ENCODE measurements around the gene HMGCS2.

HMGCS2 gene

DNA sequence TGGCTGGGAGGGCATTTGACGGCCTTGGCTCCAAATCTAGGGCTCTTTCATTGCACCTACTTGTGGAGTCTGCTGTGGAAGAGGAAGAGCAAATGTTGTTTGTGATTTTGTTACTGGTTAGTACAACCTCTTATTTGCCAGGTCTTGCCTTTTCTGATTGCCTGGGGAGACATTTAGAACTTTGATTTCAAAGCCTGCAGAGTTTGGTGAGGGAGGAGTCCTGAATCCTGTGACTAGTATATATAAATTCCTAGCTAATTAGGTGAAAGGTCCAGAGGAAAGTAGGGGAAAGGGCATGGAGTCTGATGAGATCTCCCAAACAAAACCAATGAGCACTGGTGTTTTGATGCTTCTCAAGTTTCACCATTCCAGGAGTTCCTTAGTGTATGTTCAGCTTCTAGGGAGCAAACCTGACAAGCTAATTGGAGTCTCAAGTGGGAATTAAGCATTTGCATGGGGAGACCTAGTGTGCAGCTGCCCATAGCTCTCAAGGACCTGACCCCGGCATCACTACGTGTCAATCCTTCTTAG, 5.1 kb upstream of the HMGCS2 start:
- H3K9me3 ChIP-seq (replicated peaks; ENCODE audit: low read length) = no peaks in the 10 kb centered on the region
- no peaks in the 10 kb centered on the region for H3K4me1 ChIP-seq (ENCODE audit: control insufficient read depth, insufficient read depth, low read length)
- no peak overlapping the region for H3K9ac ChIP-seq (ENCODE audit: low read depth, low read length)
- peaks cover 50% of the 10 kb centered on the region for H3K27me3 ChIP-seq (ENCODE audit: control insufficient read depth, insufficient read depth, low read length)
- H3K36me3 ChIP-seq (ENCODE audit: insufficient read depth, low read length) = no peaks in the 10 kb centered on the region
- H3K4me3 ChIP-seq (ENCODE audit: low read length) = no peak overlapping the region
- H3K4me2 ChIP-seq (ENCODE audit: low read length) = no peak overlapping the region

DNA sequence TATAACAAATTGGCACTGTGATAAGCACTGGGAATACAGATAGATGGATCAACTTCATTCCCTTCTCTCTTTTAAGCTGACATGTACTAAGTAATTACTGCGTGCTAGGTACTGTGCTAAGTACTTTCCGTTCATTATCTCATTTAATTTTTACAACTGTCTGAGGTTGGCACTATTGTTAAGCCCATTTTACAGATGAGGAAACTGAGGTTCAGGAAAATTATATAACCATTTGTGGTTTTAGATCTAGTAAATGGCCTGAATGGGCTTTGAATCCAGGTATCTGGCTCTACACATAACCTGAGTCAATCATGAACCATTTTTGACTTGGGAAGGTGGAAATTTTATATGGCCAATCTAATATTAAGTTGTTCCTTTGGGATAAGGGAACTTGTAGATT, 3.6 kb upstream of the HMGCS2 start:
- no peak overlapping the region for H3K4me2 ChIP-seq (ENCODE audit: low read length)
- no peaks in the 10 kb centered on the region for H3K9me3 ChIP-seq (replicated peaks; ENCODE audit: low read length)
- no peaks in the 10 kb centered on the region for H3K4me1 ChIP-seq (ENCODE audit: control insufficient read depth, insufficient read depth, low read length)
- no peak overlapping the region for H3K9ac ChIP-seq (ENCODE audit: low read depth, low read length)
- H3K4me3 ChIP-seq (ENCODE audit: low read length) = no peak overlapping the region
- H3K36me3 ChIP-seq (ENCODE audit: insufficient read depth, low read length) = no peaks in the 10 kb centered on the region
- H3K27me3 ChIP-seq (ENCODE audit: control insufficient read depth, insufficient read depth, low read length) = peaks cover 55% of the 10 kb centered on the region

DNA sequence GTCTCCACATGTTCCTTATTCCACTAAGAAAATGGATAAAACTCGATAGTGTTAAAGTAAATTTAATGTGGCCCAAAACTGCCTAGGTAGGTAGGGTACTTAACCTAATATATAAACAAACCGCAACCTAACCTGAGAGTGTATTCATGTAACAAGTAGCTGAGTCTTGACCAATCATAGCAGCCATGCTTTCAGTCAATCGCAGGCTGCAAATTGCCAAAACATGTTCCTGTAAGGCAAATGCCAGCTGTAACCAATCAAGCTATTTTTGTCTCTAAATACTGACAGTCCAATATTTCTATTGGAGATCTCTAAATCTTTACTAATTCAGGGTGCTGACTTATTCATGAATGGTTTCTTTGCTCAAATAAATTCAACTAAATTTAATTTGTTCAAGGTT, 3.1 kb upstream of the HMGCS2 start:
- no peaks in the 10 kb centered on the region for H3K9me3 ChIP-seq (replicated peaks; ENCODE audit: low read length)
- no peak overlapping the region for H3K9ac ChIP-seq (ENCODE audit: low read depth, low read length)
- H3K36me3 ChIP-seq (ENCODE audit: insufficient read depth, low read length) = no peaks in the 10 kb centered on the region
- no peaks in the 10 kb centered on the region for H3K4me1 ChIP-seq (ENCODE audit: control insufficient read depth, insufficient read depth, low read length)
- H3K4me2 ChIP-seq (ENCODE audit: low read length) = no peak overlapping the region
- peaks cover 60% of the 10 kb centered on the region for H3K27me3 ChIP-seq (ENCODE audit: control insufficient read depth, insufficient read depth, low read length)
- H3K4me3 ChIP-seq (ENCODE audit: low read length) = no peak overlapping the region

DNA sequence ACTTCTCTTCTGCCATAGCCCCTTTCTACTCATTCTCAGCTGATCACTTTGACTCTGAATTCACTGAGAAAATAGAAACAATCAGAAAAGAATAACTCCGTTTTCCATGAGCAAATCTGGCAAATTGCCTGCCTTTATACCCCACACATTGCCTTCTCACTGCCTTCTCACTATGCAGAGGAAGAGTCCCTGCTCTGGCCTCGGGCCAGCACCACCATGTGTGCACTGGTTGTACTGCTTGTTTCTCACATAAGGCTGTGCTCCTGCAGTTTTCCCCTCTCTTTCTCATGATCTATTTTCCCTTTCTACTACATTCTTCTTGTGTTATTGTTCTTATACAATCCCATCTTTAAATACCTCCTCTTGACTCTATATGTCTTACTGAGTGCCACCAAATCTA, 2.3 kb upstream of the HMGCS2 start:
- H3K4me3 ChIP-seq (ENCODE audit: low read length) = no peak overlapping the region
- peaks cover 67% of the 10 kb centered on the region for H3K27me3 ChIP-seq (ENCODE audit: control insufficient read depth, insufficient read depth, low read length)
- no peak overlapping the region for H3K4me2 ChIP-seq (ENCODE audit: low read length)
- H3K36me3 ChIP-seq (ENCODE audit: insufficient read depth, low read length) = no peaks in the 10 kb centered on the region
- no peak overlapping the region for H3K9ac ChIP-seq (ENCODE audit: low read depth, low read length)
- no peaks in the 10 kb centered on the region for H3K4me1 ChIP-seq (ENCODE audit: control insufficient read depth, insufficient read depth, low read length)
- no peaks in the 10 kb centered on the region for H3K9me3 ChIP-seq (replicated peaks; ENCODE audit: low read length)

DNA sequence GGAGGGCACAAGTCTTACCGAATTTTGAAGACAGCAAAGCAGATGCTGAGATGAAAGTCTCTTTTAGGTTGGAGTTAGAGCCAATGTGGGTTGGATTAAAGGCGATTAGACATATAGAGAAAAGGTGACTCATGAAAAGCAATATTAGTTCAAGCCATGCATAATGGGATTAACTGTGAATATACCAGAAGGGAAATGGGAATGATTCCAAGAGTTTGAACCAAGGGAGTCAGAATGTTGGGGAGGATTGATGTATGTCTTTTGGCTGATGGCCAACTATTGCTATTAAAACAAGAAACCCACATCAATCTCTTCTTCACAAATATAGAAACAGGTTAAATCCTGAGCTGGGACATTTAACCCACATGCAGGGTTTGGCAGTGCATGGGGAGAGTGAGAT, 1.2 kb downstream of the HMGCS2 start:
- Histone ChIP-seq H3K4me3 (ENCODE audit: low read length) (no peak overlapping the region), H3K36me3 (ENCODE audit: insufficient read depth, low read length) (no peaks in the 10 kb centered on the region), H3K27me3 (ENCODE audit: control insufficient read depth, insufficient read depth, low read length) (peaks cover 65% of the 10 kb centered on the region)

GRCh38 chr1:119766374-119766794, 2.3 kb downstream of the HMGCS2 start:
- no peaks in the 10 kb centered on the region for H3K36me3 ChIP-seq (ENCODE audit: insufficient read depth, low read length)
- no peaks in the 10 kb centered on the region for H3K4me1 ChIP-seq (ENCODE audit: control insufficient read depth, insufficient read depth, low read length)
- peaks cover 54% of the 10 kb centered on the region for H3K27me3 ChIP-seq (ENCODE audit: control insufficient read depth, insufficient read depth, low read length)
- H3K9ac ChIP-seq (ENCODE audit: low read depth, low read length) = no peak overlapping the region
- H3K9me3 ChIP-seq (replicated peaks; ENCODE audit: low read length) = no peaks in the 10 kb centered on the region
- H3K4me2 ChIP-seq (ENCODE audit: low read length) = no peak overlapping the region
- H3K4me3 ChIP-seq (ENCODE audit: low read length) = no peak overlapping the region

More for the DNA sequence above, 1.2 kb downstream of the HMGCS2 start:
- no peak overlapping the region for H3K9ac ChIP-seq (ENCODE audit: low read depth, low read length)
- no peaks in the 10 kb centered on the region for H3K9me3 ChIP-seq (replicated peaks; ENCODE audit: low read length)
- no peaks in the 10 kb centered on the region for H3K4me1 ChIP-seq (ENCODE audit: control insufficient read depth, insufficient read depth, low read length)
- no peak overlapping the region for H3K4me2 ChIP-seq (ENCODE audit: low read length)

DNA sequence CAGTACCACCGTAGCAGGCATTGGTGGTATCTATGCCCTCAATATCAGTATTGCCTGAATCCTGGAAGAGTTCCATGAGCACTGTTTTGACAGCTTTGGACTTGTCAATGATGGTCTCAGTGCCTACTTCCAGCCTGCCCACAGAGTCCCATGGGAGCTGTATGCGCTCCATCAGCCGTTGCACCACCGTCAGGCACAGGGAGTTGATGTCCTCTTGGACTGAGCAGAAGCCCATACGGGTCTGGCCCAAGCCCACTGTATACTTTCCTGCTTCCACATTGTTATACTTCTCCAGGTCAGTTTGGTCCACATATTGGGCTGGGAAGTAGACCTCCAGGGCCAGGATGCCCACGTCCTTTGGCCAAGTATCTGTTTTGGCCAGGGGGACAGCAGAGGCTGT, 4.5 kb downstream of the HMGCS2 start:
- no peak overlapping the region for H3K9ac ChIP-seq (ENCODE audit: low read depth, low read length)
- H3K36me3 ChIP-seq (ENCODE audit: insufficient read depth, low read length) = no peaks in the 10 kb centered on the region
- H3K4me1 ChIP-seq (ENCODE audit: control insufficient read depth, insufficient read depth, low read length) = no peaks in the 10 kb centered on the region
- H3K27me3 ChIP-seq (ENCODE audit: control insufficient read depth, insufficient read depth, low read length) = peaks cover 36% of the 10 kb centered on the region
- H3K4me2 ChIP-seq (ENCODE audit: low read length) = no peak overlapping the region
- H3K9me3 ChIP-seq (replicated peaks; ENCODE audit: low read length) = no peaks in the 10 kb centered on the region
- no peak overlapping the region for H3K4me3 ChIP-seq (ENCODE audit: low read length)

- Histone ChIP-seq H3K4me1 (ENCODE audit: control insufficient read depth, insufficient read depth, low read length) (no peaks in the 10 kb centered on the region), H3K4me3 (ENCODE audit: low read length) (no peak overlapping the region), H3K9ac (ENCODE audit: low read depth, low read length) (no peak overlapping the region), H3K4me2 (ENCODE audit: low read length) (no peak overlapping the region), H3K36me3 (ENCODE audit: insufficient read depth, low read length) (no peaks in the 10 kb centered on the region), H3K9me3 (replicated peaks; ENCODE audit: low read length) (no peaks in the 10 kb centered on the region), H3K27me3 (ENCODE audit: control insufficient read depth, insufficient read depth, low read length) (peaks cover 29% of the 10 kb centered on the region)
These were observed 5.8 kb downstream of the HMGCS2 start for GRCh38 chr1:119762953-119763352.

GRCh38 chr1:119762409-119762808, 6.3 kb downstream of the HMGCS2 start:
- no peak overlapping the region for H3K9ac ChIP-seq (ENCODE audit: low read depth, low read length)
- H3K27me3 ChIP-seq (ENCODE audit: control insufficient read depth, insufficient read depth, low read length) = peaks cover 29% of the 10 kb centered on the region
- H3K9me3 ChIP-seq (replicated peaks; ENCODE audit: low read length) = no peaks in the 10 kb centered on the region
- H3K36me3 ChIP-seq (ENCODE audit: insufficient read depth, low read length) = no peaks in the 10 kb centered on the region
- H3K4me3 ChIP-seq (ENCODE audit: low read length) = no peak overlapping the region
- no peak overlapping the region for H3K4me2 ChIP-seq (ENCODE audit: low read length)
- H3K4me1 ChIP-seq (ENCODE audit: control insufficient read depth, insufficient read depth, low read length) = no peaks in the 10 kb centered on the region

GRCh38 chr1:119758584-119758983, 10.1 kb downstream of the HMGCS2 start:
- Histone ChIP-seq H3K9me3 (replicated peaks; ENCODE audit: low read length) (no peaks in the 10 kb centered on the region), H3K4me1 (ENCODE audit: control insufficient read depth, insufficient read depth, low read length) (no peaks in the 10 kb centered on the region), H3K9ac (ENCODE audit: low read depth, low read length) (no peak overlapping the region), H3K36me3 (ENCODE audit: insufficient read depth, low read length) (no peaks in the 10 kb centered on the region), H3K27me3 (ENCODE audit: control insufficient read depth, insufficient read depth, low read length) (peaks cover 14% of the 10 kb centered on the region), H3K4me3 (ENCODE audit: low read length) (no peak overlapping the region), H3K4me2 (ENCODE audit: low read length) (no peak overlapping the region)

- Histone ChIP-seq H3K27me3 (ENCODE audit: control insufficient read depth, insufficient read depth, low read length) (peaks cover 30% of the 10 kb centered on the region), H3K4me1 (ENCODE audit: control insufficient read depth, insufficient read depth, low read length) (no peaks in the 10 kb centered on the region), H3K36me3 (ENCODE audit: insufficient read depth, low read length) (no peaks in the 10 kb centered on the region), H3K9ac (ENCODE audit: low read depth, low read length) (no peak overlapping the region), H3K9me3 (replicated peaks; ENCODE audit: low read length) (no peaks in the 10 kb centered on the region), H3K4me2 (ENCODE audit: low read length) (no peak overlapping the region), H3K4me3 (ENCODE audit: low read length) (no peak overlapping the region)
These were observed 16.1 kb downstream of the HMGCS2 start for GRCh38 chr1:119752592-119752991.

- H3K9ac ChIP-seq (ENCODE audit: low read depth, low read length) = no peak overlapping the region
- H3K4me2 ChIP-seq (ENCODE audit: low read length) = no peak overlapping the region
- no peaks in the 10 kb centered on the region for H3K4me1 ChIP-seq (ENCODE audit: control insufficient read depth, insufficient read depth, low read length)
- no peaks in the 10 kb centered on the region for H3K36me3 ChIP-seq (ENCODE audit: insufficient read depth, low read length)
- H3K4me3 ChIP-seq (ENCODE audit: low read length) = no peak overlapping the region
- H3K27me3 ChIP-seq (ENCODE audit: control insufficient read depth, insufficient read depth, low read length) = peaks cover 22% of the 10 kb centered on the region
- H3K9me3 ChIP-seq (replicated peaks; ENCODE audit: low read length) = no peaks in the 10 kb centered on the region
These were observed 20.7 kb downstream of the HMGCS2 start for GRCh38 chr1:119748040-119748439.

All from skeletal muscle satellite cell (primary cell).